Testis (tissue), 2 donors: ENCODE results near the gene ME3.

Experiments used
- CTCF ChIP-seq, 3 experiments: fragments of 450-650 bp in 2 of 3; fragments of 200-600 bp in 1 of 3; sonication (generic) in 1 of 3; IDR thresholded peaks; one replicate each; pipeline ENCODE4 v1.5.1; 2016 to 2019; ENCODE audit warnings: antibody characterized with exemption in 3 of 3, mild to moderate bottlenecking in 2 of 3, moderate library complexity in 1 of 3
- POLR2A ChIP-seq: fragments of 450-650 bp; IDR thresholded peaks from one replicate; pipeline ENCODE4 v1.6.1; 2017; ENCODE audit warnings: antibody characterized with exemption, mild to moderate bottlenecking, moderate library complexity

GRCh38 chr11:86698639-86699038 lies 26.2 kb upstream of the ME3 start:
- TF ChIP-seq CTCF (IDR thresholded peaks at IDR 0.05) (no peak), POLR2A (no peak)
